ENCODE measurements around the gene SLC7A1. TPM values are rescaled to one million over a fixed set of nuclear protein-coding genes. Genes with fewer than 3 reads are reported as not detected.

The SLC7A1 gene
- total and polyA plus RNA-seq, 3 donors from 2014 or later: 21.4 to 35.7 (median 27.0) TPM

- intact Hi-C loops (cut with DNase I; ENCODE audit: low total_unique reads): no loop called here
- no peak for TF ChIP-seq POLR2A (IDR thresholded peaks at IDR 0.05)
- TF ChIP-seq, protein P1, sequence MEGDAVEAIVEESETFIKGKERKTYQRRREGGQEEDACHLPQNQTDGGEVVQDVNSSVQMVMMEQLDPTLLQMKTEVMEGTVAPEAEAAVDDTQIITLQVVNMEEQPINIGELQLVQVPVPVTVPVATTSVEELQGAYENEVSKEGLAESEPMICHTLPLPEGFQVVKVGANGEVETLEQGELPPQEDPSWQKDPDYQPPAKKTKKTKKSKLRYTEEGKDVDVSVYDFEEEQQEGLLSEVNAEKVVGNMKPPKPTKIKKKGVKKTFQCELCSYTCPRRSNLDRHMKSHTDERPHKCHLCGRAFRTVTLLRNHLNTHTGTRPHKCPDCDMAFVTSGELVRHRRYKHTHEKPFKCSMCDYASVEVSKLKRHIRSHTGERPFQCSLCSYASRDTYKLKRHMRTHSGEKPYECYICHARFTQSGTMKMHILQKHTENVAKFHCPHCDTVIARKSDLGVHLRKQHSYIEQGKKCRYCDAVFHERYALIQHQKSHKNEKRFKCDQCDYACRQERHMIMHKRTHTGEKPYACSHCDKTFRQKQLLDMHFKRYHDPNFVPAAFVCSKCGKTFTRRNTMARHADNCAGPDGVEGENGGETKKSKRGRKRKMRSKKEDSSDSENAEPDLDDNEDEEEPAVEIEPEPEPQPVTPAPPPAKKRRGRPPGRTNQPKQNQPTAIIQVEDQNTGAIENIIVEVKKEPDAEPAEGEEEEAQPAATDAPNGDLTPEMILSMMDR (IDR thresholded peaks at IDR 0.05): no peak
Observed at GRCh38 chr13:29566206-29566605, 29.3 kb downstream of the SLC7A1 start.

DNA sequence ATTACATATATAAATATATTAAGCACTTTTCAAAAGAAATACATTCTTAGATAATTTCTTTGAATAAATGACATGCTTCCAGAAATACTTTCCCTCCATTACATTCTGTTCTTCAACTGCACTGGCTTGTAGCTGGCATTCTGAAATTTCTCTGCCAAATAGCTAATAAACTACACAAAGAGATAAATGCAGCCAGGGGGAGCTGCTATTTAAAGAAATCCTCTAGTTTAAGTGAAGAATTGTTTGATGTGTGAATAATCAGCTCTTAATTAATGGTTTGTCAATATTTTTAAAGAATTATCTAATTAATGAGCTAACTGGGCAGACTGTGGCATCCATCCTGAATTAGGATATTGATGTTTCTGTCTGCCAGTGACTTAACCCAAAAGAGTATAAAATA lies 30.7 kb downstream of the SLC7A1 start:
- TF ChIP-seq POLR2A (IDR thresholded peaks at IDR 0.05): no peak
- TF ChIP-seq, protein P1 (IDR thresholded peaks at IDR 0.05): peak in 2 of 3 experiments; percentile 16 to 31
- H3K4me1 ChIP-seq: no peaks in the 10 kb centered on the region
- intact Hi-C loops (cut with DNase I; ENCODE audit: low total_unique reads): no loop called here

More at GRCh38 chr13:29566206-29566605, 29.3 kb downstream of the SLC7A1 start:
- H3K4me3 ChIP-seq: no peak overlapping the region
- no peak overlapping the region for H3K27ac ChIP-seq
- 93 to 94% methylated on average over 7 of the region's 7 CpGs for WGBS, 2 donors
- H3K9me3 ChIP-seq: no peaks in the 10 kb centered on the region
- no peaks in the 10 kb centered on the region for H3K27me3 ChIP-seq
- no peaks in the 10 kb centered on the region for H3K4me1 ChIP-seq
- no peaks in the 10 kb centered on the region for H3K36me3 ChIP-seq (ENCODE audit: low read depth, missing control alignments)
- DNase-seq: no peak

GRCh38 chr13:29564373-29564772 lies 31.1 kb downstream of the SLC7A1 start:
- Histone ChIP-seq H3K27ac (no peak overlapping the region), H3K9me3 (no peaks in the 10 kb centered on the region), H3K4me3 (no peak overlapping the region), H3K36me3 (ENCODE audit: low read depth, missing control alignments) (no peaks in the 10 kb centered on the region), H3K4me1 (no peaks in the 10 kb centered on the region), H3K27me3 (no peaks in the 10 kb centered on the region)
- DNase-seq: no peak
- WGBS, 2 donors: 74 to 85% methylated on average over 5 of the region's 5 CpGs
- intact Hi-C loops (cut with DNase I; ENCODE audit: low total_unique reads): no loop called here
- TF ChIP-seq, protein P1 (IDR thresholded peaks at IDR 0.05): no peak
- TF ChIP-seq POLR2A (IDR thresholded peaks at IDR 0.05): no peak

More for the DNA sequence above, 30.7 kb downstream of the SLC7A1 start:
- Histone ChIP-seq H3K27ac (no peak overlapping the region), H3K36me3 (ENCODE audit: low read depth, missing control alignments) (no peaks in the 10 kb centered on the region), H3K27me3 (no peaks in the 10 kb centered on the region), H3K9me3 (no peaks in the 10 kb centered on the region), H3K4me3 (no peak overlapping the region)
- DNase-seq: no peak

DNA sequence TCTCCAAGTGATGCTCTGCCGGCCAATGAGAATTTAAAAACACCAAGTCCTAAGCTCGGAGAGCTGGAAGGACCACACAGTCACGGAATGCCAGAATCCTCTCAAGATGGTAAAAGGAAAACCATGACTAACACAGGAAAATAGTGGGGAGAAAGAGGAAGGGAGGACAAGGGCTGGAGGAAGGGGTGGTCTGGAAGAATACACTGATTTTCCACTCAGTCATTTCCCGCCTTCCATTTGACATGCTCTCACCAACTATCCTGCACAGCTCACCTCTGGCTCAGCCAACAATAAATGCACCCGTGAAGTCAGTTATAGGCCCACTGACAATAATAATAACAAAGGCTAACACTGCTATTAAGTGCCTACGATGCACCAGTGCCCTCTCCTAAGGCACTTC lies 31.5 kb downstream of the SLC7A1 start:
- Histone ChIP-seq H3K4me3 (no peak overlapping the region), H3K36me3 (ENCODE audit: low read depth, missing control alignments) (no peaks in the 10 kb centered on the region), H3K9me3 (no peaks in the 10 kb centered on the region), H3K4me1 (no peaks in the 10 kb centered on the region), H3K27me3 (no peaks in the 10 kb centered on the region), H3K27ac (no peak overlapping the region)
- WGBS, 2 donors: 69 to 87% methylated on average over 6 of the region's 6 CpGs
- DNase-seq: no peak
- no peak for TF ChIP-seq POLR2A (IDR thresholded peaks at IDR 0.05)
- TF ChIP-seq, protein P1 (IDR thresholded peaks at IDR 0.05): no peak
- intact Hi-C loops (cut with DNase I; ENCODE audit: low total_unique reads): no loop called here

GRCh38 chr13:29562786-29563438 lies 32.6 kb downstream of the SLC7A1 start:
- Histone ChIP-seq H3K4me3 (no peak overlapping the region), H3K27me3 (no peaks in the 10 kb centered on the region), H3K4me1 (no peaks in the 10 kb centered on the region), H3K9me3 (no peaks in the 10 kb centered on the region), H3K27ac (no peak overlapping the region), H3K36me3 (ENCODE audit: low read depth, missing control alignments) (no peaks in the 10 kb centered on the region)
- 93 to 97% methylated on average over 7 of the region's 7 CpGs for WGBS, 2 donors
- DNase-seq: no peak
- TF ChIP-seq, protein P1 (IDR thresholded peaks at IDR 0.05): no peak
- TF ChIP-seq POLR2A (IDR thresholded peaks at IDR 0.05): no peak
- intact Hi-C loops (cut with DNase I; ENCODE audit: low total_unique reads): no loop called here
